Smooth muscle cell (in vitro differentiated cells): ENCODE results near the gene CLIC1. TPM values are rescaled to one million over a fixed set of nuclear protein-coding genes. Genes with fewer than 3 reads are reported as not detected.

Experiments
- DNase-seq: peaks from one replicate; lab custom pipeline; 2025; ENCODE audit not compliant: unreplicated experiment; lab: John Stamatoyannopoulos, UW
- H2AFZ ChIP-seq: fragments of 200-600 bp; sonication (generic); 2 replicates; pipeline ENCODE4 v1.6.0; 2016; ENCODE audit warnings: antibody characterized with exemption, low read depth, mild to moderate bottlenecking
- H3F3A ChIP-seq: fragments of 200-600 bp; sonication (generic); 2 replicates; pipeline ENCODE4 v1.6.0; 2017; ENCODE audit warnings: antibody characterized with exemption, low read depth
- H3K27ac ChIP-seq: fragments of 200-600 bp; sonication (generic); 2 replicates; pipeline ENCODE4 v1.5.1; 2016; ENCODE audit warnings: low read depth, mild to moderate bottlenecking
- H3K27me3 ChIP-seq: fragments of 200-600 bp; sonication (generic); 2 replicates; pipeline ENCODE4 v1.6.1; 2016; ENCODE audit warnings: low read depth, mild to moderate bottlenecking
- H3K36me3 ChIP-seq: fragments of 200-600 bp; sonication (generic); 2 replicates; pipeline ENCODE4 v1.5.1; 2016; ENCODE audit warnings: low read depth
- H3K4me1 ChIP-seq: fragments of 200-600 bp; sonication (generic); 2 replicates; pipeline ENCODE4 v1.5.1; 2016; ENCODE audit warnings: low read depth
- H3K4me2 ChIP-seq: fragments of 200-600 bp; sonication (generic); 2 replicates; pipeline ENCODE4 v1.6.0; 2016; ENCODE audit warnings: mild to moderate bottlenecking
- H3K4me3 ChIP-seq: fragments of 200-600 bp; sonication (generic); 2 replicates; pipeline ENCODE4 v1.5.1; 2016; ENCODE audit warnings: mild to moderate bottlenecking
- H3K79me2 ChIP-seq: fragments of 200-600 bp; sonication (generic); 2 replicates; pipeline ENCODE4 v1.6.0; 2016; ENCODE audit warnings: low read depth, mild to moderate bottlenecking
- H3K9ac ChIP-seq: fragments of 200-600 bp; sonication (generic); 2 replicates; pipeline ENCODE4 v1.6.0; 2016; ENCODE audit warnings: low read depth
- H3K9me3 ChIP-seq: fragments of 200-600 bp; sonication (generic); replicated peaks from 2 replicates; pipeline ENCODE4 v1.5.1; 2016; ENCODE audit warnings: low read depth
- H4K20me1 ChIP-seq: fragments of 200-600 bp; sonication (generic); 2 replicates; pipeline ENCODE4 v1.6.0; 2016; ENCODE audit warnings: low read depth
- CTCF ChIP-seq: fragments of 200-600 bp; sonication (generic); IDR thresholded peaks from 2 replicates; pipeline ENCODE4 v1.5.1; 2017; ENCODE audit warnings: borderline replicate concordance, mild to moderate bottlenecking, antibody characterized with exemption; ENCODE audit not compliant: insufficient read depth, poor library complexity, severe bottlenecking
- WGBS: methylation state at CpG from one replicate; pipeline ENCODE4 v1.1.7; 2016; ENCODE audit warnings: low lambda C conversion rate; 5-methylcytosine and 5-hydroxymethylcytosine counted together
- polyA plus RNA-seq: library from polyadenylated mRNA; unstranded; fragments of >200 nt; fragmentation: Nextera tagmentation; extraction: Ambion mirVana; gene quantifications from 2 replicates; pipeline ENCODE4 v1.2.1, GENCODE V29; 2016
- total RNA-seq: library from RNA; depleted of rRNA; stranded (reverse); fragments of >200 nt; gene quantifications from 2 replicates; pipeline ENCODE4 v1.2.3, GENCODE V29; 2014

The CLIC1 gene
- total and polyA plus RNA-seq, 2 experiments from 2014 or later: 417 to 628 TPM

- 93% methylated on average over 4 of the region's 4 CpGs for WGBS
- Histone ChIP-seq H4K20me1 (no peaks in the 10 kb centered on the region), H3K36me3 (no peaks in the 10 kb centered on the region), H3K27ac (no peak within 1 kb of the TSS), H3K9me3 (no peaks in the 10 kb centered on the region), H3K27me3 (no peaks in the 10 kb centered on the region), H3K9ac (no peak within 1 kb of the TSS), H3K79me2 (no peaks in the 10 kb centered on the region), H2AFZ (no peak within 1 kb of the TSS), H3K4me1 (no peaks in the 10 kb centered on the region), H3F3A (peaks cover 3% of the 10 kb centered on the region), H3K4me3 (no peak within 1 kb of the TSS), H3K4me2 (no peak within 1 kb of the TSS)
- TF ChIP-seq CTCF: no peak
- no peak for DNase-seq
Measured at GRCh38 chr6:31721351-31722020, 14.8 kb downstream of the CLIC1 start, which contains the start of gene LY6G6C. Gene LY6G6C, minus strand, starts transcription at chr6:31721746. Its CDS starts 67 bp downstream, at chr6:31721679.

- no peak overlapping the region for H2AFZ ChIP-seq
- no peaks in the 10 kb centered on the region for H3K36me3 ChIP-seq
- H3K79me2 ChIP-seq: no peaks in the 10 kb centered on the region
- no peaks in the 10 kb centered on the region for H3K27me3 ChIP-seq
- H4K20me1 ChIP-seq: no peaks in the 10 kb centered on the region
- peak overlapping the region; percentile 60 for H3K27ac ChIP-seq
- TF ChIP-seq CTCF: no peak
- 74% methylated on average over 5 of the region's 5 CpGs for WGBS
- no peak for DNase-seq
- no peaks in the 10 kb centered on the region for H3K4me1 ChIP-seq
- H3K9ac ChIP-seq: peak overlapping the region; percentile 28
- H3K4me3 ChIP-seq: no peak overlapping the region
- H3F3A ChIP-seq: no peaks in the 10 kb centered on the region
- H3K4me2 ChIP-seq: no peak overlapping the region
- H3K9me3 ChIP-seq: no peaks in the 10 kb centered on the region
Measured at GRCh38 chr6:31720196-31720770, 16.0 kb downstream of the CLIC1 start.

GRCh38 chr6:31719001-31719400 lies 17.3 kb downstream of the CLIC1 start:
- H4K20me1 ChIP-seq: no peaks in the 10 kb centered on the region
- H3K79me2 ChIP-seq: no peaks in the 10 kb centered on the region
- no peak for TF ChIP-seq CTCF
- no peaks in the 10 kb centered on the region for H3K36me3 ChIP-seq
- DNase-seq: no peak
- no peaks in the 10 kb centered on the region for H3K9me3 ChIP-seq
- H3K27ac ChIP-seq: peak overlapping the region; percentile 37
- peaks cover 11% of the 10 kb centered on the region for H3K4me1 ChIP-seq
- H3K4me3 ChIP-seq: no peak overlapping the region
- no peak overlapping the region for H3K4me2 ChIP-seq
- no peaks in the 10 kb centered on the region for H3F3A ChIP-seq
- H2AFZ ChIP-seq: no peak overlapping the region
- WGBS: 94% methylated on average over 6 of the region's 6 CpGs
- no peaks in the 10 kb centered on the region for H3K27me3 ChIP-seq
- H3K9ac ChIP-seq: no peak overlapping the region
